Measurements from ENCODE around the gene PHTF1.

- TF ChIP-seq GATA2 (IDR thresholded peaks at IDR 0.05; ENCODE audit: low read depth, low read length) (no peak), GATA3 (IDR thresholded peaks at IDR 0.05; ENCODE audit: low read depth, low read length) (no peak)
Observed at GRCh38 chr1:113677250-113678158, 81.8 kb downstream of the PHTF1 start.
